GM21390 (cell line): ENCODE results near the gene DNAH2.

ENCODE experiments used
- ATAC-seq: cut with Tn5 transposase; IDR thresholded peaks from one replicate; pipeline ENCODE4 v1.9.1; 2021; ENCODE audit not compliant: unreplicated experiment

Gene DNAH2

GRCh38 chr17:7864995-7865650 lies 147.6 kb downstream of the DNAH2 start:
- no peak for ATAC-seq

GRCh38 chr17:7867881-7868329 lies 150.4 kb downstream of the DNAH2 start:
- ATAC-seq, result no peak

- no peak for ATAC-seq
Measured at GRCh38 chr17:7873051-7873450, 155.5 kb downstream of the DNAH2 start.

GRCh38 chr17:7875804-7876370 lies 158.3 kb downstream of the DNAH2 start:
- no peak for ATAC-seq

GRCh38 chr17:7878234-7878633 lies 160.7 kb downstream of the DNAH2 start:
- ATAC-seq, result no peak

GRCh38 chr17:7880076-7880868 lies 162.7 kb downstream of the DNAH2 start:
- ATAC-seq, result no peak

GRCh38 chr17:7881276-7882054 lies 163.9 kb downstream of the DNAH2 start:
- ATAC-seq, result no peak

- no peak for ATAC-seq
Measured at GRCh38 chr17:7882068-7882467, 164.5 kb downstream of the DNAH2 start.

- no peak for ATAC-seq
Measured at GRCh38 chr17:7882629-7883028, 165.1 kb downstream of the DNAH2 start.
